ENCODE measurements around the gene EFEMP2.
A peak's percentile ranks its signal among the peaks of the same experiment; 100 is the strongest.
"Not testable (repeated sequence)": the region's sequence is repeated elsewhere in the genome, so short reads cannot be mapped to it uniquely, and the experiment has no call there.

EFEMP2 gene

DNA sequence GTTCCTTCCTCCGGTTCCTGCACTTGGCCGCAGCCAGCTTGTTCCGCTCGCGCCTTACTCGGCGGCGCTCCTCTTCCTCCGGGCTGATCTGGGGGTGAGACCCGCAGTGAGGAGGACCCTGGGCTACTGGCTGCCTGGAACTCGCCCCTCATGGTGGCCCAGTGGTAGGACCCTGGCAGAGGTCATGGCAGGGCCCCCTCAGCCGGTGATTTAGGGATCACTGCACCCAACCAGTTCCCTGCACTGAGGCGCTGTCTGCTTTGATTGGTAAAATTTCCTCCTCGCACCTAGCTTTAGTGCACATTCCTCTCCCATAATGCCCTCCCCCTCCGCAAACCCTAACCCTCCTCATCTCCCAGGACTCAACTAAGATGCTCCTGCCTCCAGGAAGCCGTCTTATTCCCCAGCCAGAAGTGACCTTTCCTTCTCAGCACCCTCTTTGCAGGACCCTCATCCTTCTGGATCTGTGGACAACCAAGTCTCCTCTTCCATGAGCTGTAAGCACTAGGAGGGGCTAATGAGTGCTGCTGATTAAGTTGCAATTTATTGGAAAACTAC lies 21.5 kb upstream of the EFEMP2 start:
- Histone ChIP-seq H3K27ac (peak overlapping the region; percentile 93), H3K4me1 (ENCODE audit: control insufficient read depth in 1 of 2, insufficient read depth in 1 of 2, low read depth in 1 of 2, low read length in 1 of 2) (peaks cover 61 to 62% of the 10 kb centered on the region in 2 experiments), H3K36me3 (no peaks in the 10 kb centered on the region), H3K9me3 (no peaks in the 10 kb centered on the region), H3K4me3 (ENCODE audit: low read depth in 1 of 2, low read length in 1 of 2) (peak overlapping the region; percentile 49 to 60), H3K27me3 (peaks cover 11% of the 10 kb centered on the region)
- TF ChIP-seq, protein P1, sequence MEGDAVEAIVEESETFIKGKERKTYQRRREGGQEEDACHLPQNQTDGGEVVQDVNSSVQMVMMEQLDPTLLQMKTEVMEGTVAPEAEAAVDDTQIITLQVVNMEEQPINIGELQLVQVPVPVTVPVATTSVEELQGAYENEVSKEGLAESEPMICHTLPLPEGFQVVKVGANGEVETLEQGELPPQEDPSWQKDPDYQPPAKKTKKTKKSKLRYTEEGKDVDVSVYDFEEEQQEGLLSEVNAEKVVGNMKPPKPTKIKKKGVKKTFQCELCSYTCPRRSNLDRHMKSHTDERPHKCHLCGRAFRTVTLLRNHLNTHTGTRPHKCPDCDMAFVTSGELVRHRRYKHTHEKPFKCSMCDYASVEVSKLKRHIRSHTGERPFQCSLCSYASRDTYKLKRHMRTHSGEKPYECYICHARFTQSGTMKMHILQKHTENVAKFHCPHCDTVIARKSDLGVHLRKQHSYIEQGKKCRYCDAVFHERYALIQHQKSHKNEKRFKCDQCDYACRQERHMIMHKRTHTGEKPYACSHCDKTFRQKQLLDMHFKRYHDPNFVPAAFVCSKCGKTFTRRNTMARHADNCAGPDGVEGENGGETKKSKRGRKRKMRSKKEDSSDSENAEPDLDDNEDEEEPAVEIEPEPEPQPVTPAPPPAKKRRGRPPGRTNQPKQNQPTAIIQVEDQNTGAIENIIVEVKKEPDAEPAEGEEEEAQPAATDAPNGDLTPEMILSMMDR (IDR thresholded peaks at IDR 0.05), result no peak

DNA sequence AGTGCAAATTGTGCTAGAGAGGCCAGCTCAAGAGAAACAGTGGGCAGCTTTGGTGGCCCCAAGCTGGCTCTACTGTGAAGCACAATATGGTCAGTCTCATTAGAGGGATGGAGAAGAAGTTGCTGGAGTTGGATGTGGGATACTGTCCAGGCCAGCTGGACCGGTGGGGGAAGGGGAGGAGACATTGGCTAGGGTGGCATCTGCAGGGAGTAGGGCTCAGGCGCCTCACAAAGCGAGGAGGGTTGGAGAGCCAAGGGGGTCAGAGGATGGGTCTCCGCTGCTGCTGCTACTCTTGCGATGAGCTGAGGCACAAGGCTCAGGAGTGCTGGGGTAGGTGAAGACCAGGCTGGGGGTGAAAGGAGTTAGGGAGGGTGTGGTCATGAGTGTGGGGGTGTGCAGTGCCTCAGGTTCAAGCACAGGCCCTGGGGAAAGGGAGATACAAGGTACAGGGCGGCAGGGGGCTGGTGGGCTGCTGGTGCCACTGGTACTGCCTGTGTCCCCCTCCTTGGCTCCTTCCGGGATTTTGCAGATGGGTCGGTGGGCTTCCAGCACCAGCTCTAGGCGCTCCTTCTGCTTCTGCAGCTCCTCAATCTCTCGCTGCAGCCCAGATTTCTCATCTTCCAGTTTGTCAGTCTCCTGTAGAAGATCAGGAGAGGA lies 20.2 kb upstream of the EFEMP2 start:
- peak overlapping the region in 1 of 2 experiments; percentile 60 for H3K4me3 ChIP-seq (ENCODE audit: low read depth in 1 of 2, low read length in 1 of 2)
- TF ChIP-seq, protein P1 (IDR thresholded peaks at IDR 0.05), result no peak
- no peaks in the 10 kb centered on the region for H3K27me3 ChIP-seq

DNA sequence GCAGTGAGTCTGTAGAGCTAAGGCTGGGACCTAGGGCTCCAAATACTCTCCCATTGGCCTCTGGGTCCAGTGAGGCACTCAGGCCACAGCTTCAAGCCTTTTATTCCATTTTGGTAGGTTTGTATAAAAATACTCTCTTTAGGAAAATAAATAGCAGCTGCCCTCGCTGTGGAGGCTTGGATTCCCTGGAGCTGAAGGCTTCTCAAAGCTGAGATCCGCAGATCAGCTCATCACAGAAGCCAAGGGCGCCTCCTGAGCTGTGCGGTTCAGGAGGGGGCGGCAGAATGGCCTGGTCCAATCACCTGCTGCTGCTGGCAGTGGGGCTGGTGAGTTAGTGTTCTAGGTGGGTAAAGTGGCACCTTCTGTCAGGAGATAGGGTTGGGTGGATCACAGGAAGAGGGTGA lies 19.5 kb upstream of the EFEMP2 start:
- H3K36me3 ChIP-seq, H3K9me3 ChIP-seq, H3K27me3 ChIP-seq: not testable (repeated sequence)
- Histone ChIP-seq H3K27ac (peak overlapping the region; percentile 93), H3K4me1 (ENCODE audit: control insufficient read depth in 1 of 2, insufficient read depth in 1 of 2, low read depth in 1 of 2, low read length in 1 of 2) (peaks cover 73 to 74% of the 10 kb centered on the region in 2 experiments), H3K4me3 (ENCODE audit: low read depth in 1 of 2, low read length in 1 of 2) (peak overlapping the region; percentile 82 to 98)

More for the DNA sequence above, 20.2 kb upstream of the EFEMP2 start:
- Histone ChIP-seq H3K36me3 (no peaks in the 10 kb centered on the region), H3K27ac (peak overlapping the region; percentile 93), H3K4me1 (ENCODE audit: control insufficient read depth in 1 of 2, insufficient read depth in 1 of 2, low read depth in 1 of 2, low read length in 1 of 2) (peaks cover 67% of the 10 kb centered on the region in 2 experiments), H3K9me3 (no peaks in the 10 kb centered on the region)

DNA sequence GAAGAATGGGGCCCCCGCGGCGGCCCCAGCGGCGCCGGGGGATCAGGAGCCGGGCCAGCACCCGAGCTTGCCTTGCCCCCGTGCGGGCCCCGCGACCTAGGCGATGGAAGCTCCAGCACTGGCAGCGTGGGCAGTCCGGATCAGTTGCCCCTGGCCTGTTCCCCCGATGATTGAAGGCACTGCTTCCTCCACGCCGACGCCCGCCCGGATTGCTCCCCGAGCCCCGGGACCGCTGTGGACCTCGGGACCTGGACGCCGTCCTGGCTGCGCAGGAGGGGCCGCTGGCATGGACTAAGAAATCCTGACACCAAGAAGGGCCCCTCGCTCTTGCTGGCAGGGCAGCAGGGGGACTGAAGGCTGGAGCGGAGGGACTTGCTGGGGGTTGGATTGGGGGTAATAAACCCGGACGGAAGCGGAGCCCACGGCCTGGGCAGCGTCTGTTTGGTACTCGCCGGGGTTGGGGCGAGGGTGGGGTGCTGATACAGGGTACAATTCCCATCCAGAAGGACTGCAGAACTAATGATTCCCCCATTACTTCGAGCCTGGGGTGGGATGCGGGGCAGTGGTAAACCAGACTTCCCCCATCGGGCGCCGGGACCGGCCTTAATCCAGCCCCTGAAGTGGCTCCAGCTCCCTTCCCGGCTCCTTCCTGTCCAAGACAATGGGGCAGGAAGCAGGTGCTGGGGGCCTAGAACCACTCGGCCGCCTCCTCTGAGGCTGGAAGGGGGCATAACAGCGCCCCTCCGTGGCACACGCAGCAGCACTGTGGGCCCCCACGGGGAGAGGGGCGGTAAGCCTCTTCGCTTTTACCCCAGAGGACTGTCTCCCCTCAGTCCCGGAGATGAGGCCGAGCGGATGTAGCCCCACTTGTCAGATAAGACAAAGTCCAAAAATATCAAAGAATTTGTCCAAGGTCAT lies 18.9 kb upstream of the EFEMP2 start:
- H3K27me3 ChIP-seq, result no peaks in the 10 kb centered on the region
- peak overlapping the region; percentile 82 to 98 for H3K4me3 ChIP-seq (ENCODE audit: low read depth in 1 of 2, low read length in 1 of 2)
- peaks cover 79 to 80% of the 10 kb centered on the region in 2 experiments for H3K4me1 ChIP-seq (ENCODE audit: control insufficient read depth in 1 of 2, insufficient read depth in 1 of 2, low read depth in 1 of 2, low read length in 1 of 2)
- TF ChIP-seq, protein P1 (IDR thresholded peaks at IDR 0.05), result no peak
- no peaks in the 10 kb centered on the region for H3K9me3 ChIP-seq
- H3K27ac ChIP-seq, result peak overlapping the region; percentile 93
- no peaks in the 10 kb centered on the region for H3K36me3 ChIP-seq

DNA sequence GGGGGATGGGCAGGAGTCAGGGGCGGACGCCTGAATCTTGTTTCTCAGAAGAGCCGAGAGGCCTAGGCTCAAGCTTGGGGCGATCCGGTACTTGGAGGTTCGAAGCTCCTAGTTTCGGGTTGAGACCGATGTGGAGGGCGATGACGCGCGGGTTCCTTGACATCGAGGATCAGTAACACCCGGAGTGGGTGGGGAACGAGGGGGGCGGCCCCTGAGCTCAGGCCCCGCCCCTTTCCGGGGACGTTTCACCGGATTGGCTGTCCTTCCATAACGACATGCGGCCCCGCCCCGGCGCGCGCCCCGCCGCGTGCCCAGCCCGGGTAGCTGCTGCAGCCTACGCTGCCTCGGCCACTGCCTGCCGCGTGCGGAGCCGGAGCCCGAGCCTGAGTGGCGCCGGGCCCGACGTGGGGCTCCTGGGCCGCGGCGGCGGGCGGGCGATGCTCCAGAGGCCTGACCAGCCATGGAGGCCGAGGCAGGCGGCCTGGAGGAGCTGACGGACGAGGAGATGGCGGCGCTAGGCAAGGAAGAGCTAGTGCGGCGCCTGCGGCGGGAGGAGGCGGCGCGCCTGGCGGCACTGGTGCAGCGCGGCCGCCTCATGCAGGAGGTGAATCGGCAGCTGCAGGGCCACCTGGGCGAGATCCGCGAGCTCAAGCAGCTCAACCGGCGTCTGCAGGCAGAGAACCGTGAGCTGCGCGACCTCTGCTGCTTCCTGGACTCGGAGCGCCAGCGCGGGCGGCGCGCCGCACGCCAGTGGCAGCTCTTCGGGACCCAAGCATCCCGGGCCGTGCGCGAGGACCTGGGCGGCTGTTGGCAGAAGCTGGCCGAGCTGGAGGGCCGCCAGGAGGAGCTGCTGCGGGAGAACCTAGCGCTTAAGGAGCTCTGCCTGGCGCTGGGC lies 18.0 kb upstream of the EFEMP2 start, which contains the start of gene CCDC85B:
TSS of gene CCDC85B (plus strand) at position 350 of the 895 bp plus-strand sequence. CDS start at position 461, 111 bp downstream.
- TF ChIP-seq, protein P1 (IDR thresholded peaks at IDR 0.05), result peak; percentile 49
- H3K4me1 ChIP-seq (ENCODE audit: control insufficient read depth in 1 of 2, insufficient read depth in 1 of 2, low read depth in 1 of 2, low read length in 1 of 2), result peaks cover 79 to 89% of the 10 kb centered on the region in 2 experiments
- peak within 1 kb of the TSS; percentile 82 to 98 for H3K4me3 ChIP-seq (ENCODE audit: low read depth in 1 of 2, low read length in 1 of 2)
- no peaks in the 10 kb centered on the region for H3K36me3 ChIP-seq
- H3K9me3 ChIP-seq, result no peaks in the 10 kb centered on the region
- no peaks in the 10 kb centered on the region for H3K27me3 ChIP-seq
- peak within 1 kb of the TSS; percentile 93 for H3K27ac ChIP-seq

Measured in neutrophil (primary cell).